T-helper 1 cell treated with Interleukin-12 subunit alpha and Interleukin-12 subunit beta and Interleukin-4 antibody, amounts not matched to agents 30 μg/mL and 1 μg/mL, for 36 hours (primary cell): Measurements from ENCODE around the gene INPPL1.
A peak's percentile ranks its signal among the peaks of the same experiment; 100 is the strongest.

ENCODE experiments used
- H3K27ac Mint-ChIP-seq: one replicate; pipeline ENCODE4 v1.8.0; 2021; ENCODE audit warnings: mild to moderate bottlenecking, mixed read lengths
- H3K27me3 Mint-ChIP-seq: one replicate; pipeline ENCODE4 v1.8.0; 2021; ENCODE audit warnings: low read depth, mixed read lengths
- H3K36me3 Mint-ChIP-seq: one replicate; pipeline ENCODE4 v1.8.0; 2021; ENCODE audit warnings: low read depth, mixed read lengths
- H3K4me1 Mint-ChIP-seq: one replicate; pipeline ENCODE4 v1.8.0; 2021; ENCODE audit warnings: low read depth, mixed read lengths
- H3K4me3 Mint-ChIP-seq: one replicate; pipeline ENCODE4 v1.8.0; 2021; ENCODE audit warnings: mild to moderate bottlenecking, moderate library complexity, mixed read lengths
- H3K9me3 Mint-ChIP-seq: one replicate; pipeline ENCODE4 v1.8.0; 2021; ENCODE audit warnings: mixed read lengths

The INPPL1 gene

DNA sequence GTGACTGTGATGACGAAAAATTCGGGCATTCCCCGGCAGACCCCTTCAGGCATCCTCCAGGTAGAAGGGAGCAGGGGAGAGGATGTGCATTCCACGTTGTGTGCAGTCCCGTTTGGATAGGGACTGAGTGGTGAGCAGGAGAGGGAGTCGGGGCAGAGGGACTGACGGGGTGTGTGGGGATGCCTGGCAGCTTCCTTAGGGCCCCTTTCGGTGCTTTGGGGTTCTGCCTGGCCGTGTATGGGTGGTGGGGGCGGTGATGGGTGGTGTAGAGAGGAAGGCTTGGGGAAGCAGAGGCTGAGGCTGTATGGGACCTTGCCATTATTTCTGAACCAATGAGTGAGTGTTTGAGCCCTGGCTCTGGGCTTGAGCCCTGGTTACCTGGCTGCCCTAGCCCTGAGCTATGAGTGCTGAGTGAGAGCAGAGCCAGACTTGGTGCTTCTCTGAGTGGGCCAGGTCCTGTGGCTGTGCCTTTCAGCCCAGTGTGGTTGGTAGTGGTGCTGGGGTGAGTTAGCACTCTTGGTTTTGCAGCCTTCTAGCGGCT, 914 bp downstream of the INPPL1 start:
- peaks cover 24% of the 10 kb centered on the region for H3K4me1 Mint-ChIP-seq
- no peaks in the 10 kb centered on the region for H3K27me3 Mint-ChIP-seq
- H3K4me3 Mint-ChIP-seq: peak overlapping the region; percentile 88
- H3K36me3 Mint-ChIP-seq: peaks cover 6% of the 10 kb centered on the region
- peak overlapping the region; percentile 88 for H3K27ac Mint-ChIP-seq
- no peaks in the 10 kb centered on the region for H3K9me3 Mint-ChIP-seq

GRCh38 chr11:72226701-72227100, 2.1 kb downstream of the INPPL1 start:
- H3K27me3 Mint-ChIP-seq: no peaks in the 10 kb centered on the region
- no peaks in the 10 kb centered on the region for H3K9me3 Mint-ChIP-seq
- no peak overlapping the region for H3K27ac Mint-ChIP-seq
- H3K4me1 Mint-ChIP-seq: peaks cover 24% of the 10 kb centered on the region
- peaks cover 14% of the 10 kb centered on the region for H3K36me3 Mint-ChIP-seq
- H3K4me3 Mint-ChIP-seq: no peak overlapping the region

- Mint-ChIP-seq H3K36me3 (peaks cover 16% of the 10 kb centered on the region), H3K9me3 (no peaks in the 10 kb centered on the region), H3K27me3 (no peaks in the 10 kb centered on the region), H3K27ac (no peak overlapping the region), H3K4me1 (peaks cover 19% of the 10 kb centered on the region), H3K4me3 (no peak overlapping the region)
Measured at GRCh38 chr11:72227316-72228228, 3.0 kb downstream of the INPPL1 start.

DNA sequence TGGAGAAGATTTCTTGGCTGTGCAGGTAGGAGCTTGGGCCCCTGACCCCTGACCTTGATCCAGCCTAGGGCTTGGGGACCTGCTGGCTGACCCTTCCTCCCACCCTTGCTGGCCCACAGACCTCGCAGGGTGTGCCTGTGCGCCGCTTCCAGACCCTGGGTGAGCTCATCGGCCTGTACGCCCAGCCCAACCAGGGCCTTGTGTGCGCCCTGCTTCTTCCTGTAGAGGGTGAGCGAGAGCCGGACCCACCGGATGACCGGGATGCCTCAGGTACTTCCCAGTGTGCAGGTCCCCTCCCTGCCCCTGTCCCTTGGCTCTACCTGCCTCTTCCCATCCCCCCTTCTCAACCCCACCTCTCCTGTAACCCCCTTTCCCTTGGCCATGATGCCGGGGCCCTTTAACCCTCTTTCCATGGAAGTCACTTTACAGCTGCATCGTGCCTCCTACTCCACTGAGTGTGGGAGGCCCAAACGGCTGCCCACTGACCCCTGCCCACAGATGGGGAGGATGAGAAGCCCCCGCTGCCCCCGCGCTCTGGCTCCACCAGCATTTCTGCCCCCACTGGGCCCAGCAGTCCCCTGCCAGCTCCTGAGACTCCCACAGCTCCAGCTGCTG, 3.8 kb downstream of the INPPL1 start:
- H3K4me3 Mint-ChIP-seq: no peak overlapping the region

DNA sequence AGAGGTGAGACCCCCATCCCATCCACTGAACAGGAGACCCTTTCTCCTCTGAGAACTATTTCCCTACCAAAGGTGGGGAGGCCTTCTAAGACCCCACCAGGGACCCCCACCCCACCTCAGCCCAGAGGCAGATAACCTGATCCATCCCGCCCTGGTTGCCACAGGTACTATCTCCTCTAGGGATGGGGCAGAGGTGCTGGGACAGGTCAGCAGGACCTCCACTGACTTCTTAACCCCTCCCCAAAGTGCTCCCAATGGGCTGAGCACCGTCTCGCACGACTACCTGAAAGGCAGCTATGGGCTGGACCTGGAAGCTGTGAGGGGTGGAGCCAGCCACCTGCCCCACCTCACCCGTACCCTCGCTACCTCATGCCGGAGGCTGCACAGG, 4.3 kb downstream of the INPPL1 start:
- Mint-ChIP-seq H3K27me3 (no peaks in the 10 kb centered on the region), H3K36me3 (peaks cover 18% of the 10 kb centered on the region), H3K4me3 (no peak overlapping the region), H3K27ac (no peak overlapping the region), H3K9me3 (no peaks in the 10 kb centered on the region), H3K4me1 (peaks cover 16% of the 10 kb centered on the region)

More for the DNA sequence above, 3.8 kb downstream of the INPPL1 start:
- H3K9me3 Mint-ChIP-seq: no peaks in the 10 kb centered on the region
- peaks cover 16% of the 10 kb centered on the region for H3K36me3 Mint-ChIP-seq
- H3K27ac Mint-ChIP-seq: no peak overlapping the region
- no peaks in the 10 kb centered on the region for H3K27me3 Mint-ChIP-seq
- H3K4me1 Mint-ChIP-seq: peaks cover 16% of the 10 kb centered on the region

- Mint-ChIP-seq H3K4me1 (peaks cover 16% of the 10 kb centered on the region), H3K9me3 (no peaks in the 10 kb centered on the region), H3K4me3 (no peak overlapping the region), H3K36me3 (peaks cover 23% of the 10 kb centered on the region), H3K27me3 (no peaks in the 10 kb centered on the region), H3K27ac (no peak overlapping the region)
Measured at GRCh38 chr11:72229336-72229924, 4.9 kb downstream of the INPPL1 start.

- peaks cover 15% of the 10 kb centered on the region for H3K4me1 Mint-ChIP-seq
- H3K36me3 Mint-ChIP-seq: peaks cover 28% of the 10 kb centered on the region
- H3K27me3 Mint-ChIP-seq: no peaks in the 10 kb centered on the region
- H3K4me3 Mint-ChIP-seq: no peak overlapping the region
- H3K27ac Mint-ChIP-seq: no peak overlapping the region
- H3K9me3 Mint-ChIP-seq: no peaks in the 10 kb centered on the region
Measured at GRCh38 chr11:72229925-72230763, 5.6 kb downstream of the INPPL1 start.

GRCh38 chr11:72230764-72231365, 6.3 kb downstream of the INPPL1 start:
- H3K4me3 Mint-ChIP-seq: no peak overlapping the region
- H3K9me3 Mint-ChIP-seq: no peaks in the 10 kb centered on the region

GRCh38 chr11:72231396-72232259, 7.1 kb downstream of the INPPL1 start:
- no peak overlapping the region for H3K4me3 Mint-ChIP-seq
- H3K36me3 Mint-ChIP-seq: peaks cover 29% of the 10 kb centered on the region
- H3K4me1 Mint-ChIP-seq: peaks cover under 1% of the 10 kb centered on the region
- no peaks in the 10 kb centered on the region for H3K9me3 Mint-ChIP-seq
- no peak overlapping the region for H3K27ac Mint-ChIP-seq
- no peaks in the 10 kb centered on the region for H3K27me3 Mint-ChIP-seq

More at GRCh38 chr11:72230764-72231365, 6.3 kb downstream of the INPPL1 start:
- H3K27ac Mint-ChIP-seq: no peak overlapping the region
- peaks cover 8% of the 10 kb centered on the region for H3K4me1 Mint-ChIP-seq
- H3K27me3 Mint-ChIP-seq: no peaks in the 10 kb centered on the region
- H3K36me3 Mint-ChIP-seq: peaks cover 28% of the 10 kb centered on the region

GRCh38 chr11:72232260-72233055, 7.9 kb downstream of the INPPL1 start:
- Mint-ChIP-seq H3K9me3 (no peaks in the 10 kb centered on the region), H3K4me1 (no peaks in the 10 kb centered on the region), H3K4me3 (no peak overlapping the region), H3K36me3 (peaks cover 32% of the 10 kb centered on the region), H3K27ac (no peak overlapping the region), H3K27me3 (no peaks in the 10 kb centered on the region)

- Mint-ChIP-seq H3K9me3 (no peaks in the 10 kb centered on the region), H3K4me1 (no peaks in the 10 kb centered on the region), H3K36me3 (peaks cover 32% of the 10 kb centered on the region), H3K27ac (no peak overlapping the region), H3K27me3 (no peaks in the 10 kb centered on the region), H3K4me3 (no peak overlapping the region)
Measured at GRCh38 chr11:72233056-72233772, 8.6 kb downstream of the INPPL1 start.
